Right hindlimb (tissue), 1 donor: Measurements from ENCODE around the gene ARHGAP26.

ENCODE experiments used
- DNase-seq: peaks from one replicate; pipeline ENCODE4 v3.0.0-alpha.2; 2018

ARHGAP26 gene, protein sequence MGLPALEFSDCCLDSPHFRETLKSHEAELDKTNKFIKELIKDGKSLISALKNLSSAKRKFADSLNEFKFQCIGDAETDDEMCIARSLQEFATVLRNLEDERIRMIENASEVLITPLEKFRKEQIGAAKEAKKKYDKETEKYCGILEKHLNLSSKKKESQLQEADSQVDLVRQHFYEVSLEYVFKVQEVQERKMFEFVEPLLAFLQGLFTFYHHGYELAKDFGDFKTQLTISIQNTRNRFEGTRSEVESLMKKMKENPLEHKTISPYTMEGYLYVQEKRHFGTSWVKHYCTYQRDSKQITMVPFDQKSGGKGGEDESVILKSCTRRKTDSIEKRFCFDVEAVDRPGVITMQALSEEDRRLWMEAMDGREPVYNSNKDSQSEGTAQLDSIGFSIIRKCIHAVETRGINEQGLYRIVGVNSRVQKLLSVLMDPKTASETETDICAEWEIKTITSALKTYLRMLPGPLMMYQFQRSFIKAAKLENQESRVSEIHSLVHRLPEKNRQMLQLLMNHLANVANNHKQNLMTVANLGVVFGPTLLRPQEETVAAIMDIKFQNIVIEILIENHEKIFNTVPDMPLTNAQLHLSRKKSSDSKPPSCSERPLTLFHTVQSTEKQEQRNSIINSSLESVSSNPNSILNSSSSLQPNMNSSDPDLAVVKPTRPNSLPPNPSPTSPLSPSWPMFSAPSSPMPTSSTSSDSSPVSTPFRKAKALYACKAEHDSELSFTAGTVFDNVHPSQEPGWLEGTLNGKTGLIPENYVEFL

DNA sequence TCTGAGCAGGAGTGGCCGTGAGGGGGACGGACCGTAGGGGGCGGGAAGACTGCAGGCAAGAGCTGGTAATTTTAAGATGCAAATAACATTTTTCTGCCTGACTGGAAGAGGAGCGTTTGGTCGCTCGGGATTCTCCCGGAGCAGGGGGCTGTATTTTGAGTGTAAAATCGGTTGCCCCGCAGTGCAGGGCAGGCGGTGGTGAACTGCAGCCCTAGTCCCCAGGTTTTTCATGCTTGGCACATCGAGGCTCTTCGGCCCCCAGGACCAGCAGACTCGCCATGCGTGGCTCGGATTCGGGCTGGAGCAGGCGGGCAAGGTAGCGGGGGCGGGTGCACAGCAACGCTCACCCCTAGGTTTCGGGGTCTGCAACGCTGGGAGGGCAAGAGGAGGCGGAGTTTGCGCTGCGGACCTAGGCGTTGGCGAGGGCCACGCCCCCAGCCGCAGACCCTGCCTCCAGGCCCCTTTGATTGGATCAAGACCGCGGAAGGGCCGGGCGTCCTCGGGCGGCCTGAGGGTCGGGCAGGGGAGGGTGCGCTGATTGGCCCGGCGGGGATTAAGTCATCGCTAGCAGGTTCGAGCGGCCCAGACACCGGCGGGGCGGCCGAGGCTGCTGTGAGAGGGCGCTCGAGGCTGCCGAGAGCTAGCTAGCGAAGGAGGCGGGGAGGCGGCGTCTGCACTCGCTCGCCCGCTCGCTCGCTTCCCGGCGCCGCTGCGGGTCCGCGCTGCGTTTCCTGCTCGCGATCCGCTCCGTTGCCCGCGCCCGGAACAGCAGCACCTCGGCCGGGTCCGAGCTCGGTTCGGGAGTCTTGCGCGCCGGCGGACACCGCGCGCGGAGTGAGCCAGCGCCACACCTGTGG, at the start of gene ARHGAP26:
Gene ARHGAP26, plus strand, starts transcription at position 585 of the 857 bp plus-strand sequence. CDS start 385 bp downstream, outside the sequence.
- peak; percentile 98 for DNase-seq

DNA sequence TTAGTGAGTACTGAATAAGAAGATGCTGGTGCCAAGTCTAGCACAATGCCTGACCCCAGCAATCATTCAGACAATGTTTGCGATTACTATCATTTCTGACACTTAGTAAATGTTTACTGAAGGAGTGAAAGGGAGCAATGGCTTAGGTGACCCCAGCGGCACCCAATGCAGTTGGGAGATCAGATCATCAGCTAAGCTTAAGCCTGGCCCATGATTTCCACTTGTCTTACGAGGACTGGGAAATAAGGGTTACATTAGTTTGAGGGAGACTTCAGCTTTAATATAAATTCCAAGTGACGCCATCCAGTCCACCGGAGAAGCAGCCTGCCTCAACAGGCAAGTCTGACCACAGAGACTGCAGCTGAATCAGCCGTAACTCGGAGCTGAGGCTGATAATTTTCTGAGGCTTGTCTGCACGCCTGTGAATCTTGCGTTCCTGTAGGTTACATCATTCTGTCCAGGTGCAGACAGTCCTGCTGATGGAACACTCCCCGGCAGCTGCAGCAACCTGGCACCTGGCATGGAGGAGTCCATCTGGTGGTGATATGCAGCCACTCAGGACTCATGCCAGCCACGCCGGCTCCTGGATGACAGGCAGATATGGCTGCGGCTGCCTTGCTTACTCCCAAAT, 49.4 kb upstream of the ARHGAP26 start:
- no peak for DNase-seq

DNA sequence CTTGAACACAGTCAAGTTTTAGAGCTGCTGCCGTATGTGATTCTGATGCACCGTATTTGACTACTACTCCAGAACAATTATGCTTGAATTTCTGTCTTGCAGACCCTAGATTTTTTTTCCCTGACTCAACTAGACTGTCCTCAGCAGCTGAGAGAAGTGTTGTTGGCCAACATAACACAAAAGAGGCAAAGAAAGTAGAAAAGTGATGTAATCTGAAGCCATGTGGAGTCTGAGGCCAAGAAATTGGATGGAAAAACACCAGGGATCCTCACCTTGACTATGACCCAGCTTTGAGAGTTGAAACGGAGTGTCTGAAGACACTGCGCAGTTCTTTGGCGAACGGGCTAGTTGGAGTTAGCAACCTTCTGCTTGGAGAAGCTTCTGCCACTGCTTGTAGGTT, 48.0 kb upstream of the ARHGAP26 start:
- no peak for DNase-seq

DNA sequence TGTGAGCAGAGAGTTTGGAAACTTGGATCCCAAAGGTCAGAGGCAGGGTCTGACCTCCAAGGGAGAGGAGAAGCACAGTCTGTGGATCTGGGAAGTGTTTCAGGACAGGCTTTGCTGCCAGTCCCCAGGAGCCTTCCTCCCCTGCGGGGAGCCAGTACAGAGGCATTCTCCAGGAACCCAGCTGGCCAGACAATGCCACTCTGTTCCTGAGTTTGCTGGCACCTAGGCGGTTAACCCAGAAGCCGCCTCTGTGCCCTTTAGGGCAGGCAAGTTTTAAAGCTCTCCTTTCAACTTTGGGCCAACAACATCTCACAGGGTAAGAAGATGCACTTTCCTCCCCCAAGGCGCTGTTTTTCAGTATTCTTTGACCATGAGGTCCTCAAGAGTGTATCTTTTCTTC, 47.3 kb upstream of the ARHGAP26 start:
- DNase-seq, result no peak

DNA sequence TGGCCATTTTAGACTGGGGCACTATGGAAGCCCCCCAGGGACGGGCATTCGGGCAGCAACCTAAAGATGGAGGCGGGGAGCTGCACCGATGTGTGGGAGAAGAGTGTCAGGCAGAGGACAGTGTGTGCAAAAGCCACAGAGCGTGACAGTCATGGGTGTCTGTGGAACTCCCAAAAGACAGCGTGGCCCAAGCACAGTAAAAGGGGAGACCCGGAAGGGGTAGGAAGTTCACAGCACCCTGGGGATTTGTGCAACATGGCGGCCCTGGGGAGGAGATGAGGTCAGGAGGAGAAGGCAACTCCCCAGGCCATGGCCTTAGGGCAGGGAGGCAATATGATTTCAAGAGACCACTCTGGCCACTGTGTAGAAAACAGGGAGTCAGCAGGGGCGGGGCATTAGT, 45.4 kb upstream of the ARHGAP26 start:
- no peak for DNase-seq

DNA sequence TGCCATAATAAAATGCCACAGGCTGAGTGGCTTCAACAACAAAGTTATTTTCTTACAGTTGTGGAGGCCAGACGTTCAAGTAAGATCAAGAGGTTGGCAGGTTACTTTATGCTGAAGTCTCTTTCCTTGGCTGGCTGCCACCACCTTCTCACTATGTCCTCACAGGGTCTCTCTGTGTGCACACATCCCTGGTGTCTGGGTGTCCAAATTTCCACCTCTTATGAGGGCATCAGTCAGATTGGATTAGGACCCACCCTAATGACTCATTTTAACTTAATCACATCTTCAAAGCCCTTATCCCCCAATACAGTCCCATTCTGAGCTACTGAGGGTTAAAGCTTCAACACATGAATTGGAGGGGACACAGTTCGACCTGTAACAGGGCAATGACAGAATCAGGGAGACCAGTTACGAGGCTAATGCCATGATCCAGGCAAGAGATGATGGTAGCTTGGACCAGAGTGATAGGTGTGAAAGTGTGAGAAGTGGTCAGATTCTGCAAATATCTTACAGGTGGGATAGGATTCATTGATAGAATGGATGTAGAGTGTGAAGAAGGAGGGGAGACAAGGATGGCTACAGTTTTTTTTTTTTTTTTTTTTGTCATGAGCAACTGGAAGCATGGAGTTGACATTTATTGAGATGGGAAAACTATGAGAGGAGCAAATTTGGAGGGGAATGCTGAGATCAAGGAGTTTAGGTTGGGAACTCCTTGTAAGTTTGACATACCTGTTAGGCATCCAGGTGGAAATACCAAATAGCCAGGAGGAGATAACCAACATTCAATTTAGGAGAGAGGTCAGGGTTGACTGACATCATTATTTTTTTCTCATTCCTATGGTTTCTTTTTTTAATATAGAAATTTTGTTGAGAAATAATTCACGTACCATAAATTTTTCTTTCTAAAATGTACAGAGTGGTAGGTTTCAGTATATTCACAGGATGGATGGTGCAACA, 44.7 kb upstream of the ARHGAP26 start:
- DNase-seq, result no peak

DNA sequence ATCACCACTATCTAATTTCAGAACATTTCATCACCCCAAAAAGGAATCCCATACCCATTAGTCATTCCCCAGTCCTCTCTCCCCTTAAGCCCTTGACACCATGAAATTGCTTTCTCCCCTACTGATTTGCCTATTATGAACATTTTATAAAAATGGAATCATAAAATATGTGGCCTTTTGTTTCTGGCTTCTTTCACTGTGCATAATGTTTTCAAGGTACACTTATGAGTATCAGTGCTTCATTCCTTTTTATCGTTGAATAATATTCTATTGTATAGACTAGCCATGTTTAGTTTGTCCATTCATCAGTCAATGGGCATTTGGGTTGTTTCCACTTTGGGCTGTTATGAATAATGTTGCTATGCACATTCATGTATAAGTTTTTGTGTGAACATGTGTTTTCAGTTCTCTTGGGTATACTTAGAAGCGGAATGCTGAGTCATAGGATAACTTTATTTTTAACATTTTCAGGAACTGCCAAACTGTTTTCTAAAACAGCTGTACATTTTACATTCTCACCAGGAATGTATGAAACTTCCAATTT, 43.9 kb upstream of the ARHGAP26 start:
- DNase-seq, result no peak

DNA sequence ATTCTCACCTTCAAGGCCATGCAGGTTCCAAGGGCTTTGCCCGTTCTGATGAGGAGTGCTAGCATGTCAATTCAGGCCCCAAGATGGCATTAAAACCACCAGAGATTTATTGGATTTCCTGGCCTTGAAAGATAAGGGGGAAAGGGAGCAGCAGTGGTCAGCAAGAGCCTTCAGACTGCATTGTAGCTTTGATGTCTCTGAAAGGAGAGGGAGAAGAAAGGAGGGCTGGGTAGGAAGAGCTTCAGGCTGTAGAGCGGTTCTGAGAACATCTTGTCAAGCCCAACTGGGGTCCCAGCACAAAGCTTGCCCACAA, 42.5 kb upstream of the ARHGAP26 start:
- DNase-seq, result no peak

DNA sequence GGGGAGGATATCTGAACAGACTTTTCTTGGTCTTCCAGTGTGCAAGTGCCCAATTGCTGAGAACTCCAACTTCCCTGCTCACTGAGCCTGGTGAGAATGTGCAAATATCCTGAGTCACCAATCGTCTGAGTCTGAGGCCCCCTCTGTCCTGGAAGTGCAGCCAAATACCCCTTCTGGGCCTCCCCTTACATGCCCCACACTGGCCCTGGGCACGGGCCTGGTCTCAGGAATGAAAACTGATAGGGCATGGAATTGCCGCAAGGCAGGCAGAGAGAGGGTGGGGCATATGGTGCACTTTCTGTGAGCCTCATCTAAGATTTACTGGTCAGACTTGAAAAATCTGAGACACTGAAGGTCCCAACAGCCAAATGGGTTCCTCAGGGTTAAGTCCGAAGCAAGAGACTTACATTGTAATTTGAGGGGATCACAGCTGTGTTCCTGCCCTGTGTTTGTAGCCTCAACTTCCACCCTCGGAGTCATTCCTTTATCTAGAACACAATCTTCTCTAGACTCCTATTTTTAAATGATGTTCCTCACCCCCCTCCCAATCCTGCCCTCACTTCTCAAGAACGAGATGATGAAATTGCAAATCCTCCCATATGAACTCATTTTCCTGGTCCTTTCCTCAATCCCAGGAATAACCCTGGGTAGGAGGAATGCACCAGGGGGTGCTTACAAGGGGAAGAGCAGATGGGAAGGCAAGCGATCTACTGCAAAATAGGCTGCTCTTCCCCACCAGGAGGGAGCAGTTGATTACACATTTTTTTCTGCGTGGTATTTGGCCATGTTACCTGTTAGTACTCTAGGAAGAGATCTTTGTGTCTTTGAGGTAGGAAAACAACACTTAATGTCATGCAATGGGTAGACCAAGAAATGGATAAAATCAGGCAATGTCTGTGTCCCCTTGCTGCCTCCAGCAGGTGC, 34.6 kb upstream of the ARHGAP26 start:
- no peak for DNase-seq

DNA sequence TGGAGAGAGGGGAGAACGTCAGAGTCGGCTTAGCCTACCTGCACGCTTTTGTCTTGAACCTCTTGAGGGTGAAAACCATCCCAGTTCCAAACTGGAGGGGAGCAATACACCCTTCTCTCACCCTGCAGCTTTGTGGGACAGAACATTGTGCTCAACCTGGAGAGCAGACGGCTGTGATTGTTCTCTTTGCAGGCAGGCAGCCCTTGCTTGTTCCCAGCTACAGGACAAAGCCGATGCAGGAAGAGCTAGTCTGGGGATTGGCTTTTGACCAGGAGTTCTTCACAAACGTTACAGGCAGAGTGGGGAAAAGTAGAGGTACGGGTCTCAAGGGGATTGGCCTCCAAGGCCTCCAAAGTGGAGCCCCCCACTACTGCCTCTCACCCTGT, 33.9 kb upstream of the ARHGAP26 start:
- no peak for DNase-seq

DNA sequence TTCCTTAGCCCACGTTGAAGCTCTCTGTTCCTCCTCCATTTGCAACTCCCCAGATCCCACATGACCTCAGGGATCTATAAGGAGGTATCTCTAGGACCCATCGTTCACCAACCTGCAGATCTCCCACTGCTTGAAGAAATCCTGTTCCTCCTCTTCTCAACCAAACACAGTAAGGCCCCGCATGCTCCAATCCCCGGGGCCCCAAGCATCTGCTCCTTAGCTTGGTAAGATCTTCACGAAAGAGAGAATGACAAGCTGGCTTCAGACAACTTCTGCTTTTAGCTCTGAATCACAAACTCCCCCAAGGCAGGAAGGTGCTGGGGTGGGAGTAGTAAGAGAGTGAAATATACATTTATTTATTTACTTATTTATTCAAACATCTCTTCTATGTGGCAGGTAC, 33.0 kb upstream of the ARHGAP26 start:
- no peak for DNase-seq

DNA sequence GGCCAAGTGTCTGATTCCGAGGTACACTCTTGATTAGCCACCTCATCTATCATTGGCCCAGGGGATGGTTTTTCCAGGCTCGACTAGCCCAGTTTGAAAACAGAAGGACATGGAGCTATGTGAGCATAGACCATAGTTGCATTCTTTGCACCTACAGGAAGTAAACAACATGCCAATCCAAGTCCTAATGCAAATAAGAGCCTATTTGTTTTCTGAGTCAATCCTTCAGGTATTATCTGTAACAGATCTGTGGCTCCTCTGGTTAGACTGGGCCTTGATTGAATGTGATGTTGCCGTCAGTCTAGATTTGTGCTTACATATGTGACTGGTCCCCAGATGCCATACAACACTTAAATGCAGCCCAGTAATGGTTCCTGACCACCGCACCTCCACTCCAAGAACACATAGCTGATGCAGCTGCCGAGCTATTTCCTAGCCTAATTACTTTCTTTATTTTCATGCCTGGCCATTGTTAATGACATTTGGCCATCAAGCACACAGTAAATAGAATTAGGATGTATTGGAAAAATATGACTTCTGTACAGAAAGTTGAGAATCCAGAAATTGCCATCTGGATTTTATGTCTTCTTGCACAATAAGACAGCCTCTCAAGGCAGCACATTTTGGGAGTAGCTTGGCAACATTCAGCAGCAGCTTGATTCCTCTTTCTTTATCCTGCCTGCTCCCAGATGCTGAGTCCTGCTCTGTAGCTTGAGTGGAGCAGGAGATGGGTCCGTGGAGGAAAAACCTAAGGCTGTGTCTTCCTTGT, 29.5 kb upstream of the ARHGAP26 start:
- DNase-seq, result peak; percentile 70

DNA sequence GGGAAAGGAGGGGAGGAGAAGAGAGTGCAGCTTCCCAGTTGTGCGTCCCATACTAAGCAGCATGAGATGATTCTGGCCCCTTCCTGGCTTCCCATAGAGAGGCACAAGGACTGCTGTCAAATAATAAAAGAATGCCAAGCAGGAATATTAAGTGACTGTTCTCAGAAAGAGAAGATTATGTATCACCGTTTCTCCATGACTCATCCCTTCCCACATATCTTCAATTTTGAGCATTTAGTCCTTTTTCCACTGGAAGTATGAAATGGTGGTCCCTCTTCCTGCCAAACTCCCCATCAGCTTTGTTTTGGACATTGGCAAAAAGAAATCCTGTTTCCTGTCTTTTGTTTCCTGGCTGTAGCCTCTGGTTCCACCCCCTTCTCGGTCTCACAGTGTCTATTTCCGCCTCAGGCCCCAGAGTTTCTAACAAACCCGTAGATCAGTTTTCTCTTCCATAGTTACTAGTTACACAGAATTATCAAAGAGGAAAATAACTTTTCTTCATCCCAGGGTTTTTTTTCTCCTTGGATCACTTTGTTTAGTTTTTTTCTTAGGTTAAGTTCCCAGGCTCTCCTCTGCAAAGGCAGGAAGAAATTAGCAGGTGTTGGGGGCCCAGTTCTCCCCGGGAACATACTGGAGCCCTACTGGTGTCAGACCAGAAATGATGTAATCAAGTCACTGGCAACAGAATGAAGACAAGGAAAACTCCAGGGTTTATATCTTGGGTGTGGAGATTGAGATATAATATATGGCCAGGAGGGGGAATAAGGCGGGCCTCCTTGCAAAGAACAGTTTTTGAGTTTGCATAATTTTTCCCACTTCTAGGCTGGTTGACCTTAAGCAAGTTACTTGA, 26.4 kb upstream of the ARHGAP26 start:
- peak; percentile 82 for DNase-seq

DNA sequence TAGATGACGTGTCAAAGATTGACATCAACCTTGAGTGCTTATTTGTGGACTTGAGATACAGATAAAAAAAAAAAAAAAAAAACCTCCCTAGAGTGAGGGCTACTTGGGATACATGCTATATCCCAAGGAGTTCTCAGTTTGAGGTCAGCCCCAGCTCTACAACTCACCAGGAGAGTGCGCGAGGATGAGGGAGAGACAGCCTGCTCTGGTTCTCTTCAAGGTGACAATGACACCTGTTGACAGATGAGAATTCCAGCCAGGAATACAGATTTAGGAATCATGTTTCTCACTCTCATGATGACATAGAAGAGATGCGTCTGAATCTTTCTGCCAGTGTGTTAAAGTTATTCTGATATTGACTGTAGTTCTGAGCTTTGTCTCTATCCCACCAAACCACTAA, 24.9 kb upstream of the ARHGAP26 start:
- DNase-seq, result no peak

DNA sequence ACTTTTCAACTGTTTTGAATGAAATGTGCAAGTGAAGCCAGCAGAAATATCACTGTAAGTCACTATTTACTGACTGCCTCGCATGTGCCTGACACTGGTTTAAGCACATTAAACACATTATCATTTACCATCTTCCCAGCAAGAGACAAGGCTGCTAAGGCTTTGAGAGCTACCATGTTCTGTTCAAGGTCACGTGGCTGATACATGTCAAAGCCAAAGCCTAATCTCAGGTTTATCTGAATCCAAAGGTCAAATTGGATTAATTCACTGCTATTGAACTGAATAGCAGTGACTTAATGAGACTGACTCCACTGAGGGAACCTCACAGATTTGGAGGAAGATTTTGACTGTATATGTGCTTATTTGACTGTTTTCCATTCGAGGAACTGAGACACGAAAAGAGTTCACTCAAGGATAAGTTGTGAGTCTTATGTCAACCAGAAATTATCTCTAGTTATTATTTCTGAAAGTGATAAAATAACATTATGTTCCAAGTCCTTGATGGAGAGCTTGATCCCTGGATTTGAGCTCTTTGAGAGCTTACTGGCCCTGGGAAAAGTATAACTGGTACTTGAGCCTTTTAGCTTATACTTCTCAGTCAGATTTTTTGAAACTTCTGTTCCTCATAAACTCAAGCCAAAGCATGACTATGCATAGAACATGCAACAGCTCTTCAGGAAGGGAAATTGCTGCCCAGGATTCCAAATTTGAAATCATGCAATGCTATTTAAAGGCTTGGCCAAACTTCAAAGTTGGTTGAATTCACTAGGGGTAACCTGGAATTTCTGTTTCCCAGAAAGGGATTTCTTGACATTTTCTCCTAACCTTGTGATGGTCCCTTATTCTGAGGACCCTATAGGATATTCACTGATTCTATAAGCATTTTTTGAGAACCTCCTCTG, 23.4 kb upstream of the ARHGAP26 start:
- DNase-seq, result no peak

DNA sequence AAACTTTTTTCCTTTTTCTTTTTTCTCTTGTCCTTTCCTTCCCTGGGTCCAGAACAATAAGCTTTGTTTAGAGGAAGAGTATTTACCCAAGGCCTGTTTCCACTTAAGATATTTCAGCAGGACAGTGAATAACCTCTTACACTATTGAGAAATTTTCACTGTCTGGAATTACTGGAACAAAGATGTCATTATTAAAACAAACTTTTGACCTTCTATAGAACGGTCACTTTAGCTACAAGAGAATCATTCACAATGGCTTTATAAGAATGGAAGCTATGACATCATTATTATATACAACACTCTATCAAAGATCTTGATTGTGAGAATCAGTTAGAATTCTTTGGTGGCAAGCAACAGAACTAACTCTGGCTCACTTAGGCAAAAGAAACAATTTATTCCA, 22.0 kb upstream of the ARHGAP26 start:
- DNase-seq, result no peak

DNA sequence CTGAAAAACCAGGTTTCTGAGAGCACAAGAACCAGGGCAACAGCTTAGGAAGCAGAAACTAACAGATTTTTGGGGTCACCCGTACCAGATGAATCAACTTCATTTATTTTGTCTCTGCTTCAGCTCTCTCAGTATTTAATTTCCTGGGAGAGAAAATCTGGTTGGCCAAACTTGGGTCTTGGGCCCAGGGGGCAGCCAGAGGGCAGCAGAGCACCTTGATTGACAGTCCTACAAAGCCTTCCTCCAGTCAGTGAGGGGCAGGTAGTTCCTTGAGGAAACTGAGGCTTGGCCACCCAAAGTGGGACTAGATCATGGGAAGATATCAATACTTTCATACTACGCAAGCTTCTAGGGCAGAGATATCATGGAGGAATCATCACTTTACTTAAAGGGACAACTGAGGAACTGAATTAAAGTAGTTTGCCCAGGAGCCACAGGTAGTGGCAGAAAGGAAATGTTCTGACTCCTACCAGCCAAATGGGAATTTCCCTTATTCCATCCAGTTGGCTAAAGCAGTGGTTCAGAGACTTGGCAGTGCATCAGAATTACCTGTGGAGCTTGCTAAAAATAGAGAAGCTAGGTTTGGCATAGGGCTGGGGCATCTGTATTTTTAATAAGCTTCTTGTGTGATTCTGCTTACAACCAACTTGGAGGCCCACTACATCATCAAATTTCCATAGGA, 21.5 kb upstream of the ARHGAP26 start:
- no peak for DNase-seq
